Fibroblast of lung (primary cell): ENCODE results near the gene GJD4. TPM values are rescaled to one million over a fixed set of nuclear protein-coding genes. Genes with fewer than 3 reads are reported as not detected.

Experiments
- DNase-seq, 2 donors: peaks; one replicate each; pipeline versions ENCODE4 v3.0.0 to v3.0.0-alpha.2; 2010; ENCODE audit warnings: low read depth in 2 of 2
- H2AFZ ChIP-seq: 2 replicates; pipeline ENCODE4 v1.5.1; 2012; ENCODE audit warnings: low read length, control low read depth, inconsistent platforms
- H3K27ac ChIP-seq: 2 replicates; pipeline ENCODE4 v1.5.1; 2011; ENCODE audit warnings: low read length, control low read depth; ENCODE audit not compliant: insufficient read depth
- H3K27me3 ChIP-seq: 2 replicates; pipeline ENCODE4 v1.5.1; 2011; ENCODE audit warnings: mild to moderate bottlenecking, low read length; ENCODE audit not compliant: control insufficient read depth, insufficient read depth
- H3K36me3 ChIP-seq: 2 replicates; pipeline ENCODE4 v1.5.1; 2011; ENCODE audit warnings: low read length; ENCODE audit not compliant: control insufficient read depth, insufficient read depth
- H3K4me1 ChIP-seq: 2 replicates; pipeline ENCODE4 v1.5.1; 2011; ENCODE audit warnings: low read length; ENCODE audit not compliant: control insufficient read depth, insufficient read depth; ENCODE audit errors: extremely low read depth
- H3K4me2 ChIP-seq: 2 replicates; pipeline ENCODE4 v1.5.1; 2011; ENCODE audit warnings: low read length, control low read depth; ENCODE audit not compliant: insufficient read depth; ENCODE audit errors: extremely low read depth
- H3K4me3 ChIP-seq, 4 experiments: fragments of 200-600 bp in 1 of 4; sonication (generic) in 1 of 4; replicated peaks in 1 of 4; 2 replicates each; pipeline ENCODE4 v1.5.1; 2011 to 2016; ENCODE audit warnings: low read length in 4 of 4, low read depth in 3 of 4, mild to moderate bottlenecking in 3 of 4, control low read depth in 2 of 4, inconsistent platforms in 1 of 4, mixed read lengths in 1 of 4; ENCODE audit not compliant: insufficient read depth in 1 of 4; ENCODE audit errors: control extremely low read depth in 1 of 4
- H3K79me2 ChIP-seq: 2 replicates; pipeline ENCODE4 v1.5.1; 2012; ENCODE audit warnings: mild to moderate bottlenecking, low read length, inconsistent platforms; ENCODE audit not compliant: control insufficient read depth, insufficient read depth
- H3K9ac ChIP-seq: 2 replicates; pipeline ENCODE4 v1.5.1; 2011; ENCODE audit warnings: mild to moderate bottlenecking, low read length, control low read depth; ENCODE audit not compliant: insufficient read depth
- H3K9me3 ChIP-seq: 2 replicates; pipeline ENCODE4 v1.5.1; 2012; ENCODE audit warnings: low read depth, low read length; ENCODE audit not compliant: control insufficient read depth, insufficient read depth
- H4K20me1 ChIP-seq: 2 replicates; pipeline ENCODE4 v1.5.1; 2011; ENCODE audit warnings: low read length; ENCODE audit not compliant: control insufficient read depth, insufficient read depth; ENCODE audit errors: extremely low read depth
- CTCF ChIP-seq, 2 donors: IDR thresholded peaks in 1 of 2; conservative IDR thresholded peaks in 1 of 2; 1 replicate in 1 of 2; 2 replicates in 1 of 2; pipeline ENCODE4 v1.5.1; 2011 to 2012; ENCODE audit warnings: low read length in 2 of 2, control low read depth in 1 of 2, inconsistent platforms in 1 of 2, low read depth in 1 of 2, mild to moderate bottlenecking in 1 of 2
- EZH2 ChIP-seq: IDR thresholded peaks from 2 replicates; pipeline ENCODE4 v1.5.1; 2012; ENCODE audit warnings: low read length, control low read depth, mild to moderate bottlenecking; ENCODE audit errors: missing control alignments
- polyA plus RNA-seq, 2 donors: library from polyadenylated mRNA; depleted of rRNA in 1 of 2; stranded (reverse) in 1 of 2; unstranded in 1 of 2; fragments of >200 nt; gene quantifications; 2 replicates each; pipeline ENCODE4 v1.2.1, GENCODE V29; 2011 to 2012; ENCODE audit warnings: missing spikeins in 1 of 2
- total RNA-seq: library from RNA; depleted of rRNA; stranded (reverse); fragments of >200 nt; gene quantifications from 2 replicates; pipeline ENCODE4 v1.2.1, GENCODE V29; 2014

The GJD4 gene
- total and polyA plus RNA-seq, 2 donors (not counting 1 experiment from before 2014, with no cell fraction given): 0.17 TPM; not detected in 1

GRCh38 chr10:35559416-35559815 lies 45.7 kb upstream of the GJD4 start:
- H3K4me2 ChIP-seq: no peak overlapping the region
- no peak overlapping the region for H3K4me3 ChIP-seq
- TF ChIP-seq CTCF (conservative IDR thresholded peaks at IDR 0.05 in 1 of 2, IDR thresholded peaks at IDR 0.05 in 1 of 2; ENCODE audit: low read depth in 1 of 2, low read length in 2 of 2) (no peak), EZH2 (no peak)
- no peak overlapping the region for H3K9ac ChIP-seq
- no peaks in the 10 kb centered on the region for H3K79me2 ChIP-seq
- H2AFZ ChIP-seq: no peak overlapping the region
- H3K27me3 ChIP-seq: no peaks in the 10 kb centered on the region
- H3K36me3 ChIP-seq: no peaks in the 10 kb centered on the region
- H4K20me1 ChIP-seq: no peaks in the 10 kb centered on the region
- no peak overlapping the region for H3K27ac ChIP-seq
- DNase-seq: no peak
- peaks cover 5% of the 10 kb centered on the region for H3K4me1 ChIP-seq
- H3K9me3 ChIP-seq: no peaks in the 10 kb centered on the region

- no peak overlapping the region for H3K27ac ChIP-seq
Observed at GRCh38 chr10:35561715-35562114, 43.4 kb upstream of the GJD4 start.

GRCh38 chr10:35562427-35562826 lies 42.7 kb upstream of the GJD4 start:
- H3K4me2 ChIP-seq: no peak overlapping the region
- H4K20me1 ChIP-seq: no peaks in the 10 kb centered on the region
- H2AFZ ChIP-seq: no peak overlapping the region
- H3K9me3 ChIP-seq: no peaks in the 10 kb centered on the region
- H3K4me3 ChIP-seq: no peak overlapping the region
- H3K36me3 ChIP-seq: no peaks in the 10 kb centered on the region
- H3K27me3 ChIP-seq: no peaks in the 10 kb centered on the region
- H3K4me1 ChIP-seq: peaks cover 5% of the 10 kb centered on the region
- no peak for DNase-seq
- H3K9ac ChIP-seq: no peak overlapping the region
- no peak for TF ChIP-seq EZH2
- no peak for TF ChIP-seq CTCF (conservative IDR thresholded peaks at IDR 0.05 in 1 of 2, IDR thresholded peaks at IDR 0.05 in 1 of 2; ENCODE audit: low read depth in 1 of 2, low read length in 2 of 2)
- H3K27ac ChIP-seq: no peak overlapping the region
- no peaks in the 10 kb centered on the region for H3K79me2 ChIP-seq

More at GRCh38 chr10:35561715-35562114, 43.4 kb upstream of the GJD4 start:
- no peaks in the 10 kb centered on the region for H3K27me3 ChIP-seq
- DNase-seq: no peak
- H4K20me1 ChIP-seq: no peaks in the 10 kb centered on the region
- H2AFZ ChIP-seq: no peak overlapping the region
- H3K36me3 ChIP-seq: no peaks in the 10 kb centered on the region
- TF ChIP-seq CTCF (conservative IDR thresholded peaks at IDR 0.05 in 1 of 2, IDR thresholded peaks at IDR 0.05 in 1 of 2; ENCODE audit: low read depth in 1 of 2, low read length in 2 of 2) (no peak), EZH2 (no peak)
- H3K9me3 ChIP-seq: no peaks in the 10 kb centered on the region
- no peak overlapping the region for H3K4me2 ChIP-seq
- no peaks in the 10 kb centered on the region for H3K79me2 ChIP-seq
- H3K4me3 ChIP-seq: no peak overlapping the region
- no peak overlapping the region for H3K9ac ChIP-seq
- peaks cover 5% of the 10 kb centered on the region for H3K4me1 ChIP-seq
